ENCODE results near the gene ID1.

DNA sequence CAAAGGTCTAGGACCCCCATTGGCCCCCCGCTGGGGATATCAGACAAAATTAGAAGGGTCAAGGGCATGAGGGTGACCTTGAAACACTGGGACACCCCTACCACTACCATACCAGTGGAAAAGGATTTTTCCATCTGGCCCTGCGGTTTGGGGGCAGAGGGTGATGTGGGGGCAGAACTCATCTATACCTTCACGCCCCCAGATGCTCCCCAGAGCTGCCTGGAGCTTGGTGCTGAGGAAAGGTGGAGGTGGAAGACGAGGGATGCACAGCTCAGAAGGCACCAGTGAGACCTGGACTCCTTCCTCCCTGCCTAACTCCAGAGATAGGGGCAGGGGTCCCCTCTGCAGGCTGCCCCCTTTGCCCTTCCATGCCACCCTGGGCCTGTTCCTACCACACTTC, 33.7 kb downstream of the ID1 start:
- TF ChIP-seq POLR2A (IDR thresholded peaks at IDR 0.05) (no peak), POLR2AphosphoS5 (IDR thresholded peaks at IDR 0.05) (no peak), EP300 (IDR thresholded peaks at IDR 0.05) (no peak)
- TF ChIP-seq, protein P1, sequence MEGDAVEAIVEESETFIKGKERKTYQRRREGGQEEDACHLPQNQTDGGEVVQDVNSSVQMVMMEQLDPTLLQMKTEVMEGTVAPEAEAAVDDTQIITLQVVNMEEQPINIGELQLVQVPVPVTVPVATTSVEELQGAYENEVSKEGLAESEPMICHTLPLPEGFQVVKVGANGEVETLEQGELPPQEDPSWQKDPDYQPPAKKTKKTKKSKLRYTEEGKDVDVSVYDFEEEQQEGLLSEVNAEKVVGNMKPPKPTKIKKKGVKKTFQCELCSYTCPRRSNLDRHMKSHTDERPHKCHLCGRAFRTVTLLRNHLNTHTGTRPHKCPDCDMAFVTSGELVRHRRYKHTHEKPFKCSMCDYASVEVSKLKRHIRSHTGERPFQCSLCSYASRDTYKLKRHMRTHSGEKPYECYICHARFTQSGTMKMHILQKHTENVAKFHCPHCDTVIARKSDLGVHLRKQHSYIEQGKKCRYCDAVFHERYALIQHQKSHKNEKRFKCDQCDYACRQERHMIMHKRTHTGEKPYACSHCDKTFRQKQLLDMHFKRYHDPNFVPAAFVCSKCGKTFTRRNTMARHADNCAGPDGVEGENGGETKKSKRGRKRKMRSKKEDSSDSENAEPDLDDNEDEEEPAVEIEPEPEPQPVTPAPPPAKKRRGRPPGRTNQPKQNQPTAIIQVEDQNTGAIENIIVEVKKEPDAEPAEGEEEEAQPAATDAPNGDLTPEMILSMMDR (IDR thresholded peaks at IDR 0.05), result no peak
